Esophagus squamous epithelium (tissue), 4 donors: ENCODE data around the gene TTBK2.

Experiments
- POLR2A ChIP-seq, 4 donors: fragments of 450-650 bp; IDR thresholded peaks; one replicate each; pipeline ENCODE4 v1.6.1; 2017; ENCODE audit warnings: antibody characterized with exemption in 4 of 4, mild to moderate bottlenecking in 4 of 4, moderate library complexity in 3 of 4
- TF ChIP-seq, protein P1 (sequence below), 6 experiments: fragments of 450-650 bp in 4 of 6; fragments of 200-600 bp in 2 of 6; sonication (generic) in 2 of 6; IDR thresholded peaks; one replicate each; pipeline ENCODE4 v1.5.1; 2016 to 2019; ENCODE audit warnings: antibody characterized with exemption in 6 of 6, mild to moderate bottlenecking in 4 of 6, moderate library complexity in 4 of 6

DNA sequence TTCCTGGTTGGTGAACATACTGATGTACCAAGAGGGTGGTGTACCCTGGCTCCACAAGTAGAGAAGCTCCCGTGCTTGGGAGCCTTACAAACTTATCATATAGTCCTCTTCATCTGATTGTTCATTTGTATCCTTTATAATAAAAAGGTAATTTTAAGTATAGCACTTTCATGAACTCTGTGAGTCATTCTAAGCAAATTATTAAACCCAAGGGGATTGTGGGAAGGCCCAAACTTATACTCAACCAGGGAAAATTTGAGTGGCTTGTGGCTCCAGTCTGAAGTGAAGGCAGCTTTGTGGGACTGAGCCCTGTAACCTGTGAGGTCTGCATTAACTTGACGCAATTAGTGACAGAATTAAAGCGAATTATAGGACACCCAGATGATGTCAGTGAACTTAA, 29.0 kb downstream of the TTBK2 start:
- TF ChIP-seq, protein P1, sequence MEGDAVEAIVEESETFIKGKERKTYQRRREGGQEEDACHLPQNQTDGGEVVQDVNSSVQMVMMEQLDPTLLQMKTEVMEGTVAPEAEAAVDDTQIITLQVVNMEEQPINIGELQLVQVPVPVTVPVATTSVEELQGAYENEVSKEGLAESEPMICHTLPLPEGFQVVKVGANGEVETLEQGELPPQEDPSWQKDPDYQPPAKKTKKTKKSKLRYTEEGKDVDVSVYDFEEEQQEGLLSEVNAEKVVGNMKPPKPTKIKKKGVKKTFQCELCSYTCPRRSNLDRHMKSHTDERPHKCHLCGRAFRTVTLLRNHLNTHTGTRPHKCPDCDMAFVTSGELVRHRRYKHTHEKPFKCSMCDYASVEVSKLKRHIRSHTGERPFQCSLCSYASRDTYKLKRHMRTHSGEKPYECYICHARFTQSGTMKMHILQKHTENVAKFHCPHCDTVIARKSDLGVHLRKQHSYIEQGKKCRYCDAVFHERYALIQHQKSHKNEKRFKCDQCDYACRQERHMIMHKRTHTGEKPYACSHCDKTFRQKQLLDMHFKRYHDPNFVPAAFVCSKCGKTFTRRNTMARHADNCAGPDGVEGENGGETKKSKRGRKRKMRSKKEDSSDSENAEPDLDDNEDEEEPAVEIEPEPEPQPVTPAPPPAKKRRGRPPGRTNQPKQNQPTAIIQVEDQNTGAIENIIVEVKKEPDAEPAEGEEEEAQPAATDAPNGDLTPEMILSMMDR (IDR thresholded peaks at IDR 0.05): no peak
- no peak for TF ChIP-seq POLR2A (IDR thresholded peaks at IDR 0.05)
